WI38 (cell line): ENCODE measurements around the gene LXN.

Experiments
- H3K4me3 ChIP-seq: 2 replicates; pipeline ENCODE4 v1.5.1; 2011; ENCODE audit warnings: low read depth, mild to moderate bottlenecking, control low read depth, low read length
- CTCF ChIP-seq: IDR thresholded peaks from 2 replicates; pipeline ENCODE4 v1.5.1; 2012; ENCODE audit warnings: low read depth, mild to moderate bottlenecking, control low read depth, low read length

Gene LXN

GRCh38 chr3:158672215-158673176 lies at the start of gene LXN:
Gene LXN (minus strand): TSS chr3:158672648. CDS start chr3:158672478, 170 bp downstream.
- H3K4me3 ChIP-seq: peak within 1 kb of the TSS; percentile 68
- peak; percentile 85 for TF ChIP-seq CTCF

- no peak overlapping the region for H3K4me3 ChIP-seq
- no peak for TF ChIP-seq CTCF
Measured at GRCh38 chr3:158722108-158722507, 49.7 kb upstream of the LXN start.

GRCh38 chr3:158718490-158719170 lies 46.2 kb upstream of the LXN start:
- TF ChIP-seq CTCF: no peak
- H3K4me3 ChIP-seq: no peak overlapping the region

- H3K4me3 ChIP-seq: no peak overlapping the region
- TF ChIP-seq CTCF: no peak
Measured at GRCh38 chr3:158717576-158717975, 45.1 kb upstream of the LXN start.

GRCh38 chr3:158713094-158713499 lies 40.6 kb upstream of the LXN start:
- no peak for TF ChIP-seq CTCF
- H3K4me3 ChIP-seq: no peak overlapping the region

- no peak for TF ChIP-seq CTCF
- H3K4me3 ChIP-seq: no peak overlapping the region
Measured at GRCh38 chr3:158712443-158712842, 40.0 kb upstream of the LXN start.

GRCh38 chr3:158711886-158712285 lies 39.4 kb upstream of the LXN start:
- H3K4me3 ChIP-seq: no peak overlapping the region
- TF ChIP-seq CTCF: no peak
